GM23338 (cell line): ENCODE results near the gene FBRSL1.

Experiments used
- EZH2 ChIP-seq: fragments of 200-600 bp; sonication (generic); IDR thresholded peaks from one replicate; pipeline ENCODE4 v1.8.0; 2017; ENCODE audit warnings: antibody characterized with exemption, mild to moderate bottlenecking, low read depth; ENCODE audit not compliant: unreplicated experiment
- EZH2phosphoT487 ChIP-seq: fragments of 200-600 bp; sonication (generic); IDR thresholded peaks from one replicate; pipeline ENCODE4 v1.8.1; 2018; ENCODE audit warnings: antibody characterized with exemption; ENCODE audit not compliant: unreplicated experiment
- POLR2AphosphoS5 ChIP-seq: IDR thresholded peaks from 2 replicates; pipeline ENCODE4 v1.6.1; 2016; ENCODE audit warnings: antibody characterized with exemption, low read depth
- REST ChIP-seq: IDR thresholded peaks from one replicate; pipeline ENCODE4 v1.6.1; 2018; ENCODE audit warnings: antibody characterized with exemption; ENCODE audit not compliant: unreplicated experiment
- STAT1 ChIP-seq: IDR thresholded peaks from one replicate; pipeline ENCODE4 v1.6.1; 2016; ENCODE audit warnings: antibody characterized with exemption; ENCODE audit not compliant: unreplicated experiment
- ZNF114 ChIP-seq: fragments of 250-450 bp; sonication (Bioruptor Pico); IDR thresholded peaks from 2 replicates; pipeline ENCODE4 v1.5.0; 2020; ENCODE audit warnings: mild to moderate bottlenecking, moderate library complexity
- ZNF331 ChIP-seq: fragments of 250-450 bp; sonication (Bioruptor Pico); IDR thresholded peaks from 2 replicates; pipeline ENCODE4 v1.5.0; 2020; ENCODE audit warnings: low read depth, mild to moderate bottlenecking, moderate library complexity
- TF ChIP-seq, protein P1 (sequence below), 2 experiments: fragments of 200-600 bp in 1 of 2; sonication (generic) in 1 of 2; conservative IDR thresholded peaks; 2 replicates each; pipeline versions ENCODE4 v1.5.1 to v1.6.1; 2016 to 2017; ENCODE audit warnings: antibody characterized with exemption in 2 of 2, low read depth in 2 of 2, mild to moderate bottlenecking in 2 of 2, moderate library complexity in 1 of 2

GRCh38 chr12:132453361-132454192 is 36.4 kb upstream of the FBRSL1 start:
- TF ChIP-seq, protein P1, sequence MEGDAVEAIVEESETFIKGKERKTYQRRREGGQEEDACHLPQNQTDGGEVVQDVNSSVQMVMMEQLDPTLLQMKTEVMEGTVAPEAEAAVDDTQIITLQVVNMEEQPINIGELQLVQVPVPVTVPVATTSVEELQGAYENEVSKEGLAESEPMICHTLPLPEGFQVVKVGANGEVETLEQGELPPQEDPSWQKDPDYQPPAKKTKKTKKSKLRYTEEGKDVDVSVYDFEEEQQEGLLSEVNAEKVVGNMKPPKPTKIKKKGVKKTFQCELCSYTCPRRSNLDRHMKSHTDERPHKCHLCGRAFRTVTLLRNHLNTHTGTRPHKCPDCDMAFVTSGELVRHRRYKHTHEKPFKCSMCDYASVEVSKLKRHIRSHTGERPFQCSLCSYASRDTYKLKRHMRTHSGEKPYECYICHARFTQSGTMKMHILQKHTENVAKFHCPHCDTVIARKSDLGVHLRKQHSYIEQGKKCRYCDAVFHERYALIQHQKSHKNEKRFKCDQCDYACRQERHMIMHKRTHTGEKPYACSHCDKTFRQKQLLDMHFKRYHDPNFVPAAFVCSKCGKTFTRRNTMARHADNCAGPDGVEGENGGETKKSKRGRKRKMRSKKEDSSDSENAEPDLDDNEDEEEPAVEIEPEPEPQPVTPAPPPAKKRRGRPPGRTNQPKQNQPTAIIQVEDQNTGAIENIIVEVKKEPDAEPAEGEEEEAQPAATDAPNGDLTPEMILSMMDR (conservative IDR thresholded peaks at IDR 0.05; ENCODE audit: low read depth in 2 of 2), result no peak
- no peak for TF ChIP-seq ZNF331 (CRISPR knock-in tag)
- TF ChIP-seq ZNF114 (CRISPR knock-in tag), result no peak
- no peak for TF ChIP-seq EZH2
- TF ChIP-seq EZH2phosphoT487, result no peak
- TF ChIP-seq REST, result no peak
- no peak for TF ChIP-seq POLR2AphosphoS5
- no peak for TF ChIP-seq STAT1
